CD4-positive, alpha-beta T cell treated with Interleukin-15 for 4 hours (primary cell): Measurements from ENCODE around the gene DBR1.
"Not testable (repeated sequence)": the region's sequence is repeated elsewhere in the genome, so short reads cannot be mapped to it uniquely, and the experiment has no call there.

Experiments
- DNase-seq: peaks from one replicate; pipeline ENCODE4 v3.0.0-alpha.2; 2020; ENCODE audit warnings: low spot score

Gene DBR1

GRCh38 chr3:138186221-138186620 lies 11.5 kb upstream of the DBR1 start:
- DNase-seq = no peak

- DNase-seq = no peak
Measured at GRCh38 chr3:138184994-138185393, 10.3 kb upstream of the DBR1 start.

GRCh38 chr3:138180375-138181029 lies 5.8 kb upstream of the DBR1 start:
- DNase-seq = peak; percentile 40

DNA sequence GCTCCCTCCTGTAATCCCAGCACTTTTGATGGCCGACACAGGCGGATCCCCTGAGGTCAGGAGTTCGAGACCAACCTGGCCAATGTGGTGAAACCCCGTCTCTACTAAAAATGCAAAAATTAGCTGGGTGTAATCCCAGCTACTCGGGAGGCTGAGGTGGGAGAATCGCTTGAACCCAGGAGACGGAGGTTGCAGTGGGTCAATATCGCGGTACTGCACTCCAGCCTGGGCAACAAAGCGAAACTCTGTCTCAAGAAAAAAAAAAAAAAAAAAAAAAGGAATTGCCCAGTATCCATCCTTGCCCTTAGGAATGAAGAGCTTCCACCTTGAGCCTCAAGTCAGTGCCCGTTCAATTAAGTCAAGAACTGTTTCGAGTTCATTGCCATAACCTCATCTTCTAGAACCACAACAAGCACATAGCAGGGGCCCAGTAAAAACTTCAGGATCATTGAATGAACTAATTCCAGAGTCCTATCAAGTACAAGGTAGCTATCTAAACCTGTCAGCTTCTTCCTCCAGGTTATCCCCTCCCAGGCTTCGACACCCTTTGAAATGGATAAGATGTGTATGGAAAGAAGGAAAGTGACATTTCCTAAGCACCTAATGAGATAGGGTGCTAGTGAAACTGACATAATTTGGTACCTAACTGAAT lies 826 bp downstream of the DBR1 start:
- no peak for DNase-seq

DNA sequence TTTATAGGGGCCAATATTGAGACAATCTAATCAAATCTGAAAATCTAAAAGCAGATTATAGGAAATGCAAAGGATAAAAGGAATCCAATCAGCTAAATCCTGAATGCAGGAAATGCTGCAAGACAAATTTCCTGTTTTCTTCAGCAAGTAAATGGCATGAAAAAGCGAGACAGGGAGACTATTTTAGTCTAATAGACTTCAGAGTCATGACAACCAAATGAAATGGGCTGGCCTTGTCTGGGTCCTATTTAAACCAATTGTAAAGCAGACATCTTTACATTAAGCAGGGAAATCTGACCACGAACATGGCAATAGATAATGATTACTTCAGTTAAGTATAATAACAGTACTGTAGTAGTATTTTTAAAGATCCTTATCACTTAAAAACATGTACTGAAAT lies 2.1 kb downstream of the DBR1 start:
- no peak for DNase-seq

DNA sequence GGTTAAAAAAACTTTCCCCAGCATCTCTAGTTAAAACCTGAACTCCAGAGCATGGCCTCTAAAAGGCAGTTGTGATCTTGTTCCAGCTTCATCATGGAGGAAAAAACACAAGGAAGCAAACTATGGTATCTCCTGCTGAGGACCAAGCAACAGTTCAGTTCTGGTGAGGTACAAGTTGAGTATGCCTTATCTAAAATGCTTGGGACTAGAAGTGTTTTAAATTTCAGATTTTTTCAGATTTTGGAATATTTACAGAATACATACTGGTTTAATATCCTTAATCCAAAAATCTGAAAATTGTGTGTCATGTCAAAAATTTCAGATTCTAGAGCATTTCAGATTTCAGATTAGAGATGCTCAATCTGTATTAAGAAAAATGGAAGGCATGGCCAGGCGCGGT lies 9.7 kb downstream of the DBR1 start:
- DNase-seq = no peak

GRCh38 chr3:138157743-138158142 lies 17.0 kb downstream of the DBR1 start:
- no peak for DNase-seq

GRCh38 chr3:138154534-138154933 lies 20.2 kb downstream of the DBR1 start:
- DNase-seq = no peak

GRCh38 chr3:138148503-138148902 lies 26.2 kb downstream of the DBR1 start:
- DNase-seq = no peak

- DNase-seq = not testable (repeated sequence)
Measured at GRCh38 chr3:138142181-138142580, 32.5 kb downstream of the DBR1 start.

DNA sequence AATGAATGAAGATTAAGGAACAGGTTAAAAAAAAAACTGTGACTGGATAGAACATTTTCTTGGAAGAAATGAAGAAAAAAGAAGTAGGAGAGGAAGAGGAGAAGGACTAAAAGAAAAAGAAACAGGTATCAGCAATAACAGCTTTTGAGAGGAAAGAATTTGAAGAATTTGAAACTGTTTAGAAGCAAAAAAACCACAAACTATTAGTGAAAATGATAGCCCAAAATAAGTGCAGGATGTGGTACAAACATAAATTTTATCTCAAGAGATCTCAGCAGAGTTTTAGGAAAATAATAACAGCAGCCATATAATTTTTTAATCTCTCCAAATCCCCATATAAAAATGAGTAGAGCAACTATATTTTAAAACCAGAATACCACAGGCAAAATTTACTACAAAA lies 33.8 kb downstream of the DBR1 start:
- no peak for DNase-seq

DNA sequence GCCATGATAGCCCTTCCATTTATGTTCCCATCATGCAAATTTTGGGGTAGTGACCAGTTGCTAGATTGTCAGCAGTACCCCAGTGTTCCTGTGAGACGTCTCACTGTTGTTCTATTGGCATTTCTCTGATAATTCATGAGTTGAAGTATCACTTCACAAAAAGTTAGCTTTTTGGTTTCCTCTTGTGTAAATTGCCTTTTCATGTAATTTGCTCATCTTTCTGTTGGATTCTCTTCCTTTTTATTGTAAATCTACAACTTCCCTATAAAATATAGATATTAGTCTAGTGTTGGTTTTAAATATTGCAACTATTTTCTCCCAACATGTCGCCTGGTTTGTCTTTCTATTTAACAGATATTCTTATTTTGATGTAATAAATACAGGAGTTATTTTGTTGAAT lies 35.0 kb downstream of the DBR1 start:
- DNase-seq = no peak

DNA sequence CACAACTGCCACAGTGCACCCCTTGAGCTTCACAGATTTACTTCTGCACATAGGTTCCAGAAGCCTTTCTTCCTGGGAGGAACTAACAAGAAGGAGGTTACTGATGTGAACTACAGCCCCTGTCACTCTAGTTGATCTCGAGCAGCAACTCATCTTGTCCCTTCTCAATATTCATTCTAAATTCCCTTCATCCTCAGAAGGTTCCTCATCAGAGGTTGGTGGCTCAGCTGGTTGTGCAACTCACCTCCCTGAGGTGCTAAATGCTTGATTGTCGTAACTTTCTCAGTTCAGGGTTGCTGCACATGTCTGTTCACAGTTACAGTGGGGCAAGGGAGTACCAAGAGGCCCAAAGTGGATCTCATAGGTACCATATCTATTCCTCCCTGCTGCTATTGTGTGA lies 36.9 kb downstream of the DBR1 start:
- no peak for DNase-seq

- no peak for DNase-seq
Measured at GRCh38 chr3:138136201-138136600, 38.5 kb downstream of the DBR1 start.

GRCh38 chr3:138135833-138136194 lies 38.9 kb downstream of the DBR1 start:
- DNase-seq = no peak

GRCh38 chr3:138135146-138135832 lies 39.4 kb downstream of the DBR1 start:
- DNase-seq = no peak

DNA sequence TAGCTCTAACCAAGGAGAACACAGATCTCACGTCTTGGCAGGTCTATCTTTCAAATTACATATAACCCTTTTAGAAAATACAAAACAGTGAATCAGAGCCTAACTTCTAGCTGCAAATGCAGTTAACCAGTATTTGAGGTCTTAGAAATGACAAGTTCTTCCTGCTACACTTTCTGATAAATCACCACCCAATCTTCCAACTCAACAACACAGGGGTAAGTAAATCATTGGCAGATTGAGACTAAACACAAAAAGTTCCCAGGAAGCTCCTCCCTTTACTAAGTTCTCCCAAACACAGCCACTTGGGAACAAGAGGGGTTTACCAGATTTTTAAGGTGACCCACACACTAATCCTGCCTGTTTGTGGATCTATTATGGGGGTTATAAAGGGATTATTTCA lies 42.5 kb downstream of the DBR1 start, which contains the start of gene A4GNT:
A4GNT (minus strand) TSS at position 152 of the 400 bp plus-strand sequence. CDS start 1,134 bp downstream, outside the sequence.
- DNase-seq = no peak

DNA sequence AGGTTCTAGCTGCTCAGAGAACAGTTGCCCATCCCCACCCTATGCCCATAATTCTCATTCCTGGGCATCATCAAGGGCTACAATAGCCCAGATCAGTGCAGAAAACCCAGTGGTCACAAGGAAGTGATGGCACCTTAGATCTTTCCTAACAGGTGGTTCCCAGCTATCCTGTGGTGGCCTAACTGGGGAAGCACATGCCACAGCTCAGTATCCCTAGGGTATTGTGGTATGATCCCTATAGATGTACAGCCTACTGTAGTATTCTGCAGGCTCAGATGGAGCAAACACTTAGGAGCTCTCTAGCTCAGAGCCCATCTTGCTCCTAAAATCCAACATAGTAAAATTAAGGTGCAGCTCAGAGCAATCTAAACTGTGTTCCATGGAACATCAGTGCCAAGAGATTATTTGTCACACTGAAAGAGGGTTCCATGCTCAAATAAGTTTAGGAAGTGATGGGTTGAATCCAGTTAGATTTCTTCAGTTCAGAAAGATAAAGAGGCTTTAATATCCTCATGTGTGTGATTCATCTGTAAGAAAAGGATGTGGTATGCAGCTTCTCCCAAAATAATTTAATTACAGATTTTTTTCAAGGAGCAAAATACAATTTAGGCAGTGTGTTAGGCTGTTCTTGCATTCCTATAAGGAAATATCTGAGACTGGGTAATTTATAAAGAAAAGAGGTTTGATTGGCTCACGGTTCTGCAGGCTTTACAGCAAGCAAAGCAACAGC lies 46.9 kb downstream of the DBR1 start:
- DNase-seq = no peak

GRCh38 chr3:138125548-138126221 lies 49.0 kb downstream of the DBR1 start:
- no peak for DNase-seq

DNA sequence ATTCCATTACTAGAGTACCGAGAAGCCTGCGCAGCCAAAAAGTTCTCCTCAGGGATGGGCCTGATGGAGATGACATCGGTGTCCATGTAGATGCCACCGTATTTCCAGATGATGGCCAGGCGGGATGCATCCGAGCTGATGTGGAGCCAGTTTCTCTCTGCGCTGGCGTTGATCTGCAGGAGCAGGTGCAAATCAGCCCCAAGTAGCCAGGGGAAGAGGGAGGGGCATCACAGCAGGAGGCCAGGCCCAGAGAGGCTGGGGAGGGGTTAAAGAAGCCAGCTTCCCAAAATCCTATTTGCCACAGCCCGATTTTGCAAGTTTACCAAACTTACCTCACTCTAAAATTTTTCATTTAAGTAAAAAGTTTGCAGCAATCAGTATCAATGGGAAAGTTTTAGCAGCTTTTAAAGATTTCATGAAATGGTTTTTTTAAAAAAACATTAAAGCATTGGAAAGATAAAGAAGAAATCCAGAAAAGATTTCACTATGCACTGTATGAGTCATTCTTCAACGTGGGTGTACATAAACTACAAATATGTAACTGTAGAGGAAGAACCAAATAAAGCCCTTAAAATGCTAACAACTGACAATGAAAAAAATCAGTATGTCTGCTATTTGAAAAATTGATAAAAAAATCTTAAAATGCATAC lies 49.9 kb downstream of the DBR1 start:
- no peak for DNase-seq

- DNase-seq = no peak
Measured at GRCh38 chr3:138124188-138124587, 50.5 kb downstream of the DBR1 start.

DNA sequence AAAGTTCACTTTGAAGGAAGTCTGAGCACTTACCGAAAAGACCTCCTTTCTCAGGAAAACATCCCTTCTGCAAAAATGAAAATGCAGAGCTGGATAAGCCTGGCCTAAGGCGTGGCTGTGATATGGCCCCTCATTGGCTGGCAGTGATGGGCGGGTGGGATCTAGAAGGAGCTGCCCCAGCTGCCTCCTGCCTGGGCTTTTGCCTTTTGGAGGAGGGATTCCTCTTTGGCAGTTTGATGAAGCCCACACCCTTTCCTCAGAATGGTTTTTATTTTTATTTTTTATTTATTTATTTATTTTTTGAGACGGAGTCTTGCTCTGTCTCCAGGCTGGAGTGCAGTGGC lies 55.3 kb downstream of the DBR1 start:
- DNase-seq = no peak
